Endothelial cell of umbilical vein (primary cell): Measurements from ENCODE around the gene RNASET2. TPM values are rescaled to one million over a fixed set of nuclear protein-coding genes. Genes with fewer than 3 reads are reported as not detected.

Experiments used
- BruUV-seq: library from RNA; stranded (reverse); fragments of 400-500 nt; replicated peaks from 2 replicates; lab custom pipeline; 2021; lab: Mats Ljungman, UMichigan
- CTCF ChIA-PET: fragments of 300-600, 350-600 bp; sonication (Branson Sonifier 250); formaldehyde crosslinking; loops from one replicate; lab custom pipeline; 2021; ENCODE audit warnings: antibody characterized with exemption, inconsistent platforms; lab: Charles Lee
- POLR2A ChIA-PET: fragments of 300-600, 350-600 bp; sonication (Branson Sonifier 250); formaldehyde crosslinking; loops from one replicate; lab custom pipeline; 2021; ENCODE audit warnings: antibody characterized with exemption, inconsistent platforms; lab: Charles Lee
- DNase-seq: peaks from one replicate; pipeline ENCODE4 v3.0.0-alpha.2; 2011; ENCODE audit warnings: low read depth, low spot score
- FAIRE-seq: peaks from 2 replicates; lab custom pipeline; 2011; peaks lifted over from hg19 to GRCh38; lab: Jason Lieb, UNC
- H2AFZ ChIP-seq: 2 replicates; pipeline ENCODE4 v1.6.0; 2012; ENCODE audit warnings: low read depth, low read length, control low read depth, inconsistent platforms
- H3K27ac ChIP-seq: 2 replicates; pipeline ENCODE4 v1.5.1; 2011; ENCODE audit warnings: low read depth, mild to moderate bottlenecking, control low read depth, low read length, moderate library complexity; ENCODE audit not compliant: insufficient read depth
- H3K27me3 ChIP-seq, 2 experiments: 2 replicates each; pipeline versions ENCODE4 v1.6.0 to v1.6.1; 2011; ENCODE audit warnings: low read length in 2 of 2, mixed read lengths in 1 of 2; ENCODE audit not compliant: control insufficient read depth in 2 of 2, insufficient read depth in 2 of 2
- H3K36me3 ChIP-seq, 2 experiments: 2 replicates in 1 of 2; 3 replicates in 1 of 2; pipeline ENCODE4 v1.5.1; 2011; ENCODE audit warnings: low read length in 2 of 2, mild to moderate bottlenecking in 1 of 2, moderate library complexity in 1 of 2; ENCODE audit not compliant: control insufficient read depth in 2 of 2, insufficient read depth in 2 of 2; ENCODE audit errors: extremely low read depth in 1 of 2
- H3K4me1 ChIP-seq: 3 replicates; pipeline ENCODE4 v1.5.1; 2011; ENCODE audit warnings: mild to moderate bottlenecking, low read length; ENCODE audit not compliant: control insufficient read depth, insufficient read depth; ENCODE audit errors: extremely low read depth
- H3K4me2 ChIP-seq: 2 replicates; pipeline ENCODE4 v1.6.1; 2011; ENCODE audit warnings: low read length, control low read depth, mixed read lengths; ENCODE audit not compliant: insufficient read depth
- H3K4me3 ChIP-seq, 3 experiments: fragments of 200-600 bp in 1 of 3; sonication (generic), shearing (Covaris generic) in 1 of 3; replicated peaks in 1 of 3; 2 replicates each; pipeline ENCODE4 v1.5.1; 2011 to 2016; ENCODE audit warnings: control low read depth in 3 of 3, low read length in 3 of 3, mild to moderate bottlenecking in 2 of 3, inconsistent platforms in 1 of 3, low read depth in 1 of 3, moderate library complexity in 1 of 3; ENCODE audit not compliant: insufficient read depth in 1 of 3
- H3K79me2 ChIP-seq: 2 replicates; pipeline ENCODE4 v1.6.0; 2012; ENCODE audit warnings: low read length, inconsistent platforms; ENCODE audit not compliant: control insufficient read depth, insufficient read depth
- H3K9ac ChIP-seq: replicated peaks from 2 replicates; pipeline ENCODE3; 2011; ENCODE audit warnings: low read length, control low read depth; ENCODE audit not compliant: insufficient read depth; ENCODE audit errors: extremely low read depth
- H3K9me1 ChIP-seq: replicated peaks from 3 replicates; pipeline ENCODE4 v1.6.0; 2011; ENCODE audit warnings: mild to moderate bottlenecking, low read length; ENCODE audit not compliant: control insufficient read depth, insufficient read depth; ENCODE audit errors: extremely low read depth
- H3K9me3 ChIP-seq: replicated peaks from 2 replicates; pipeline ENCODE4 v1.5.1; 2012; ENCODE audit warnings: low read length, inconsistent platforms; ENCODE audit not compliant: control insufficient read depth, insufficient read depth
- H4K20me1 ChIP-seq: replicated peaks from 2 replicates; pipeline ENCODE3; 2011; ENCODE audit warnings: mild to moderate bottlenecking, low read length; ENCODE audit not compliant: control insufficient read depth, insufficient read depth; ENCODE audit errors: extremely low read depth
- CTCF ChIP-seq, 2 donors: IDR thresholded peaks; 1 replicate in 1 of 2; 2 replicates in 1 of 2; pipeline ENCODE4 v1.5.1; 2011; ENCODE audit warnings: low read length in 2 of 2, mild to moderate bottlenecking in 2 of 2, moderate library complexity in 2 of 2, control low read depth in 1 of 2, inconsistent platforms in 1 of 2, low read depth in 1 of 2; ENCODE audit not compliant: insufficient read depth in 1 of 2; ENCODE audit errors: extremely low read depth in 1 of 2
- EZH2 ChIP-seq: IDR thresholded peaks from 2 replicates; pipeline ENCODE4 v1.6.1; 2012; ENCODE audit warnings: borderline replicate concordance, low read depth, mild to moderate bottlenecking, moderate library complexity, low read length, inconsistent platforms; ENCODE audit not compliant: severe bottlenecking
- FOS ChIP-seq: IDR thresholded peaks from 2 replicates; pipeline ENCODE4 v1.6.1; 2011; ENCODE audit warnings: mild to moderate bottlenecking, low read length, moderate library complexity, borderline replicate concordance; ENCODE audit not compliant: insufficient read depth
- GATA2 ChIP-seq: IDR thresholded peaks from 2 replicates; pipeline ENCODE4 v1.7.0; 2011; ENCODE audit warnings: low read depth, mild to moderate bottlenecking, moderate library complexity, mixed read lengths, low read length; ENCODE audit not compliant: insufficient read length, insufficient read depth
- JUN ChIP-seq: IDR thresholded peaks from 2 replicates; pipeline ENCODE4 v1.6.1; 2011; ENCODE audit warnings: borderline replicate concordance, low read depth; ENCODE audit not compliant: insufficient read length, insufficient read depth
- MAX ChIP-seq: IDR thresholded peaks from 2 replicates; pipeline ENCODE4 v1.6.1; 2011; ENCODE audit not compliant: insufficient read depth, insufficient read length
- MYC ChIP-seq: IDR thresholded peaks from one replicate; pipeline ENCODE4 v1.6.1; 2011; ENCODE audit warnings: mild to moderate bottlenecking, low read depth, low read length
- POLR2A ChIP-seq: IDR thresholded peaks from 2 replicates; pipeline ENCODE4 v1.6.1; 2012; ENCODE audit warnings: low read depth, mild to moderate bottlenecking, control low read depth, low read length
- POLR2AphosphoS5 ChIP-seq: IDR thresholded peaks from 2 replicates; pipeline ENCODE4 v1.6.1; 2012; ENCODE audit warnings: low read depth, mild to moderate bottlenecking, control low read depth, low read length, moderate library complexity; ENCODE audit not compliant: insufficient read depth
- dilution Hi-C: fragments of 300-500 bp; cut with MboI; formaldehyde crosslinking; loops from one replicate; pipeline ENCODE4 v1.15.0; 2019; ENCODE audit warnings: low sequenced_read_pairs; ENCODE audit not compliant: extremely low pct_ligation_motif_present
- intact Hi-C: fragments of 100-400 bp; cut with micrococcal nuclease; formaldehyde crosslinking; loops from one replicate; pipeline ENCODE4 v1.10.0; 2022
- polyA plus RNA-seq, 4 experiments: library from polyadenylated mRNA; depleted of rRNA in 3 of 4; stranded (reverse) in 3 of 4; unstranded in 1 of 4; fragments of >200 nt; gene quantifications; 2 replicates each; pipeline versions ENCODE4 v1.2.1 to v1.2.3, GENCODE V29; 2011 to 2012; ENCODE audit warnings: missing spikeins in 1 of 4
- total RNA-seq: library from RNA; stranded (reverse); gene quantifications from 2 replicates; pipeline ENCODE4 v1.2.3, GENCODE V29; 2021

RNASET2 gene
- total and polyA plus RNA-seq, 2 donors (not counting 3 experiments of a cell fraction or from before 2014, with no cell fraction given): 10.7 to 11.4 TPM

GRCh38 chr6:166903027-166903426 lies 53.3 kb downstream of the RNASET2 start:
- Histone ChIP-seq H3K36me3 (no peaks in the 10 kb centered on the region), H3K4me1 (no peaks in the 10 kb centered on the region), H4K20me1 (no peaks in the 10 kb centered on the region), H2AFZ (no peak overlapping the region), H3K9me1 (no peaks in the 10 kb centered on the region), H3K27me3 (no peaks in the 10 kb centered on the region), H3K79me2 (no peaks in the 10 kb centered on the region), H3K9me3 (no peaks in the 10 kb centered on the region), H3K9ac (no peak overlapping the region), H3K4me3 (no peak overlapping the region), H3K4me2 (no peak overlapping the region), H3K27ac (no peak overlapping the region)
- dilution Hi-C loops: no loop called here
- BruUV-seq: no TSS peak
- intact Hi-C loops: no loop called here
- DNase-seq (no peak), FAIRE-seq (no peak)
- TF ChIP-seq CTCF (IDR thresholded peaks at IDR 0.05; ENCODE audit: extremely low read depth in 1 of 2, insufficient read depth in 1 of 2, low read depth in 1 of 2, low read length in 2 of 2) (no peak), MAX (no peak), MYC (no peak), EZH2 (no peak), JUN (no peak), POLR2A (no peak), GATA2 (no peak), POLR2AphosphoS5 (no peak), FOS (no peak)
- POLR2A ChIA-PET: no interaction called here
- CTCF ChIA-PET: interaction anchor here (1.2 to 1.4 kb wide), 2 partner anchors 15 to 85 kb away, joined by 3 read pairs; no protein-coding TSS in a partner anchor
